ENCODE results near the gene MRPL49. TPM values are rescaled to one million over a fixed set of nuclear protein-coding genes. Genes with fewer than 3 reads are reported as not detected.

MRPL49 gene
- total and polyA plus RNA-seq, 2 of the 13 experiments (the other 11 are each of a cell fraction or from before 2014, with no cell fraction given), result 39.2 to 53.3 TPM

- TF ChIP-seq, protein P1, sequence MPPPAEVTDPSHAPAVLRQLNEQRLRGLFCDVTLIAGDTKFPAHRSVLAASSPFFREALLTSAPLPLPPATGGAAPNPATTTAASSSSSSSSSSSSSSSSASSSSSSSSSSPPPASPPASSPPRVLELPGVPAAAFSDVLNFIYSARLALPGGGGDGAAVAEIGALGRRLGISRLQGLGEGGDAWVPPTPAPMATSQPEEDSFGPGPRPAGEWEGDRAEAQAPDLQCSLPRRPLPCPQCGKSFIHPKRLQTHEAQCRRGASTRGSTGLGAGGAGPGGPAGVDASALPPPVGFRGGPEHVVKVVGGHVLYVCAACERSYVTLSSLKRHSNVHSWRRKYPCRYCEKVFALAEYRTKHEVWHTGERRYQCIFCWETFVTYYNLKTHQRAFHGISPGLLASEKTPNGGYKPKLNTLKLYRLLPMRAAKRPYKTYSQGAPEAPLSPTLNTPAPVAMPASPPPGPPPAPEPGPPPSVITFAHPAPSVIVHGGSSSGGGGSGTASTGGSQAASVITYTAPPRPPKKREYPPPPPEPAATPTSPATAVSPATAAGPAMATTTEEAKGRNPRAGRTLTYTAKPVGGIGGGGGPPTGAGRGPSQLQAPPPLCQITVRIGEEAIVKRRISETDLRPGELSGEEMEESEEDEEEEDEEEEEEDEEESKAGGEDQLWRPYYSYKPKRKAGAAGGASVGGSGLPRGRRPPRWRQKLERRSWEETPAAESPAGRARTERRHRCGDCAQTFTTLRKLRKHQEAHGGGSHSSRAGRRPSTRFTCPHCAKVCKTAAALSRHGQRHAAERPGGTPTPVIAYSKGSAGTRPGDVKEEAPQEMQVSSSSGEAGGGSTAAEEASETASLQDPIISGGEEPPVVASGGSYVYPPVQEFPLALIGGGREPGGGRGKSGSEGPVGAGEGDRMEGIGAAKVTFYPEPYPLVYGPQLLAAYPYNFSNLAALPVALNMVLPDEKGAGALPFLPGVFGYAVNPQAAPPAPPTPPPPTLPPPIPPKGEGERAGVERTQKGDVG (CRISPR knock-in tag; IDR thresholded peaks at IDR 0.05; ENCODE audit: borderline replicate concordance), result 0 out of 2 replicates have a peak, but pooled peaks have one; percentile 57
- TF ChIP-seq NONO (IDR thresholded peaks at IDR 0.05) (no peak), NONO (CRISPR knock-in tag; conservative IDR thresholded peaks at IDR 0.05) (peak; percentile 93), PAF1 (CRISPR knock-in tag; IDR thresholded peaks at IDR 0.05) (no peak), ZNF205 (CRISPR knock-in tag; IDR thresholded peaks at IDR 0.05) (peak; percentile 75), POLR2AphosphoS5 (IDR thresholded peaks at IDR 0.05; ENCODE audit: low read depth, low read length) (peak; percentile 76), ZNF564 (CRISPR knock-in tag; IDR thresholded peaks at IDR 0.05) (peak; percentile 86; the same call in 1 of the 2 replicates), NR0B2 (CRISPR knock-in tag; IDR thresholded peaks at IDR 0.05) (0 out of 2 replicates have a peak, but pooled peaks have one; percentile 47), PLSCR1 (CRISPR knock-in tag; IDR thresholded peaks at IDR 0.05; ENCODE audit: borderline replicate concordance) (no peak), CEBPZ (IDR thresholded peaks at IDR 0.05; ENCODE audit: low read length) (no peak), ZFYVE20 (CRISPR knock-in tag; IDR thresholded peaks at IDR 0.05; ENCODE audit: borderline replicate concordance, low read depth) (0 out of 2 replicates have a peak, but pooled peaks have one; percentile 60), ZNF281 (CRISPR knock-in tag; IDR thresholded peaks at IDR 0.05; ENCODE audit: borderline replicate concordance) (peak; percentile 67; the same call in 1 of the 2 replicates)
- TF ChIP-seq, protein P2, sequence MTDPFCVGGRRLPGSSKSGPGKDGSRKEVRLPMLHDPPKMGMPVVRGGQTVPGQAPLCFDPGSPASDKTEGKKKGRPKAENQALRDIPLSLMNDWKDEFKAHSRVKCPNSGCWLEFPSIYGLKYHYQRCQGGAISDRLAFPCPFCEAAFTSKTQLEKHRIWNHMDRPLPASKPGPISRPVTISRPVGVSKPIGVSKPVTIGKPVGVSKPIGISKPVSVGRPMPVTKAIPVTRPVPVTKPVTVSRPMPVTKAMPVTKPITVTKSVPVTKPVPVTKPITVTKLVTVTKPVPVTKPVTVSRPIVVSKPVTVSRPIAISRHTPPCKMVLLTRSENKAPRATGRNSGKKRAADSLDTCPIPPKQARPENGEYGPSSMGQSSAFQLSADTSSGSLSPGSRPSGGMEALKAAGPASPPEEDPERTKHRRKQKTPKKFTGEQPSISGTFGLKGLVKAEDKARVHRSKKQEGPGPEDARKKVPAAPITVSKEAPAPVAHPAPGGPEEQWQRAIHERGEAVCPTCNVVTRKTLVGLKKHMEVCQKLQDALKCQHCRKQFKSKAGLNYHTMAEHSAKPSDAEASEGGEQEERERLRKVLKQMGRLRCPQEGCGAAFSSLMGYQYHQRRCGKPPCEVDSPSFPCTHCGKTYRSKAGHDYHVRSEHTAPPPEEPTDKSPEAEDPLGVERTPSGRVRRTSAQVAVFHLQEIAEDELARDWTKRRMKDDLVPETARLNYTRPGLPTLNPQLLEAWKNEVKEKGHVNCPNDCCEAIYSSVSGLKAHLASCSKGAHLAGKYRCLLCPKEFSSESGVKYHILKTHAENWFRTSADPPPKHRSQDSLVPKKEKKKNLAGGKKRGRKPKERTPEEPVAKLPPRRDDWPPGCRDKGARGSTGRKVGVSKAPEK (CRISPR knock-in tag; IDR thresholded peaks at IDR 0.05; ENCODE audit: borderline replicate concordance), result no peak
These were observed 38.1 kb upstream of the MRPL49 start, which contains the start of the genes CDCA5 and ZFPL1 (continued) for GRCh38 chr11:65083834-65084597.

Data from HepG2 (cell line).